K562 (cell line): ENCODE results near the gene TRMT10B. TPM values are rescaled to one million over a fixed set of nuclear protein-coding genes. Genes with fewer than 3 reads are reported as not detected.

ENCODE experiments used
- BRD9 ChIP-seq: fragments of 450-650 bp; IDR thresholded peaks from 2 replicates; pipeline ENCODE4 v1.6.1; 2018; ENCODE audit warnings: low read depth; ENCODE audit not compliant: partially characterized antibody
- BRF2 ChIP-seq: IDR thresholded peaks from 3 replicates; pipeline ENCODE4 v1.6.1; 2011; ENCODE audit warnings: borderline replicate concordance, mild to moderate bottlenecking; ENCODE audit not compliant: insufficient read length, insufficient read depth
- HDAC2 ChIP-seq: fragments of 450-650 bp; IDR thresholded peaks from 2 replicates; pipeline ENCODE4 v1.6.1; 2016; ENCODE audit warnings: mild to moderate bottlenecking
- HSF4 ChIP-seq: fragments of 250-450 bp; sonication (Bioruptor Pico); IDR thresholded peaks from 2 replicates; pipeline ENCODE4 v2.1.2; 2022; ENCODE audit warnings: mild to moderate bottlenecking, moderate library complexity, borderline replicate concordance
- JUND ChIP-seq, 2 experiments: IDR thresholded peaks; 2 replicates in 1 of 2; 3 replicates in 1 of 2; pipeline ENCODE4 v1.6.1; 2011; ENCODE audit warnings: borderline replicate concordance in 2 of 2, low read depth in 2 of 2, low read length in 2 of 2, improper control_type of control experiment in 1 of 2, missing biosample characterization in 1 of 2, missing genetic modification characterization in 1 of 2, missing genetic modification reagents in 1 of 2
- MTF1 ChIP-seq: fragments of 250-450 bp; sonication (Bioruptor Pico); IDR thresholded peaks from 2 replicates; pipeline ENCODE4 v1.9.0; 2021; ENCODE audit warnings: moderate library complexity, mild to moderate bottlenecking, inconsistent platforms, borderline replicate concordance
- NR2F6 ChIP-seq: fragments of 450-650 bp; formaldehyde crosslinking; IDR thresholded peaks from 2 replicates; pipeline ENCODE4 v1.4.0; 2020; ENCODE audit warnings: mild to moderate bottlenecking
- POU5F1 ChIP-seq: fragments of 150-350 bp; IDR thresholded peaks from 2 replicates; pipeline ENCODE4 v1.6.1; 2014; ENCODE audit warnings: borderline replicate concordance, low read length, low read depth, mild to moderate bottlenecking; ENCODE audit not compliant: partially characterized antibody
- RAD21 ChIP-seq, 2 experiments: fragments of 250-450 bp in 1 of 2; fragments of 450-650 bp in 1 of 2; sonication (Bioruptor Pico) in 1 of 2; formaldehyde crosslinking in 1 of 2; IDR thresholded peaks in 1 of 2; conservative IDR thresholded peaks in 1 of 2; 2 replicates each; pipeline versions ENCODE4 v1.4.0 to v1.8.0; 2020 to 2022; ENCODE audit warnings: mild to moderate bottlenecking in 2 of 2, moderate library complexity in 1 of 2
- SMAD1 ChIP-seq: fragments of 150-350 bp; IDR thresholded peaks from 2 replicates; pipeline ENCODE4 v1.6.1; 2014; ENCODE audit warnings: low read length, low read depth; ENCODE audit not compliant: partially characterized antibody
- STAT5A ChIP-seq: IDR thresholded peaks from 2 replicates; pipeline ENCODE4 v1.6.1; 2012; ENCODE audit warnings: low read length, inconsistent platforms, borderline replicate concordance
- STAT5B ChIP-seq: fragments of 250-450 bp; sonication (Bioruptor Pico); IDR thresholded peaks from 2 replicates; pipeline ENCODE4 v1.8.0; 2021; ENCODE audit warnings: mild to moderate bottlenecking, inconsistent platforms
- U2AF2 ChIP-seq: fragments of 200-400 bp; formaldehyde crosslinking; optimal IDR thresholded peaks from 2 replicates; pipeline ENCODE3; 2017; ENCODE audit warnings: low read depth, mild to moderate bottlenecking, low read length
- XRCC4 ChIP-seq: IDR thresholded peaks from one replicate; pipeline ENCODE4 v1.6.1; 2011; ENCODE audit not compliant: insufficient read depth, insufficient read length; ENCODE audit errors: extremely low read depth
- ZC3H11A ChIP-seq: IDR thresholded peaks from 2 replicates; pipeline ENCODE4 v1.6.1; 2012; ENCODE audit warnings: low read depth, low read length, improper control_type of control experiment
- ZHX1 ChIP-seq: fragments of 150-350 bp; conservative IDR thresholded peaks from 2 replicates; pipeline ENCODE4 v1.6.1; 2014; ENCODE audit warnings: low read length
- ZNF23 ChIP-seq: fragments of 250-450 bp; sonication (Bioruptor Pico); IDR thresholded peaks from 2 replicates; pipeline ENCODE4 v1.4.0; 2020; ENCODE audit warnings: mild to moderate bottlenecking
- ZNF24 ChIP-seq: fragments of 450-650 bp; IDR thresholded peaks from 2 replicates; pipeline ENCODE4 v1.6.1; 2016
- ZNF512 ChIP-seq: IDR thresholded peaks from 2 replicates; pipeline ENCODE4 v1.6.1; 2016; ENCODE audit warnings: missing genetic modification characterization, missing compliant biosample characterization
- polyA plus RNA-seq, 8 experiments: library from polyadenylated mRNA; depleted of rRNA in 4 of 8; stranded (reverse) in 5 of 8; unstranded in 3 of 8; fragments of >200 nt; fragmentation: Nextera tagmentation in 2 of 8; fragmentation: Illumina TruSeq in 1 of 8; extraction: Ambion mirVana in 2 of 8; extraction: Trizol in 1 of 8; gene quantifications; 2 replicates each; pipeline versions ENCODE4 v1.2.1 to v1.2.3, GENCODE V29; 2011 to 2014; ENCODE audit warnings: inconsistent platforms in 1 of 8, missing spikeins in 1 of 8
- total RNA-seq, 7 experiments: library from RNA; depleted of rRNA in 6 of 7; stranded (reverse); fragments of >200 nt in 6 of 7; fragmentation: Illumina TruSeq in 2 of 7; extraction: Trizol in 2 of 7; gene quantifications; 2 replicates each; pipeline versions ENCODE4 v1.2.1 to v1.2.3, GENCODE V29; 2011 to 2021; ENCODE audit warnings: low replicate concordance in 1 of 7
- TF ChIP-seq, protein P1 (sequence below): fragments of 450-650 bp; formaldehyde crosslinking; IDR thresholded peaks from 2 replicates; pipeline ENCODE4 v1.4.0; 2020; ENCODE audit warnings: mild to moderate bottlenecking, mixed read lengths

Gene TRMT10B
- total and polyA plus RNA-seq, 9 of the 15 experiments (the other 6 are each of a cell fraction or from before 2014, with no cell fraction given) = 2.9 to 13.4 (median 7.0) TPM

- TF ChIP-seq BRF2 (no peak), SMAD1 (peak; percentile 63), ZNF24 (peak; percentile 52; the same call in 1 of the 2 replicates), ZHX1 (no peak), POU5F1 (no peak), XRCC4 (no peak), MTF1 (no peak), ZNF512 (tag) (no peak), ZNF23 (no peak), JUND (IDR thresholded peaks at IDR 0.05; ENCODE audit: borderline replicate concordance, low read depth, low read length) (peak; percentile 53; the same call in 1 of the 2 replicates), JUND (tag; IDR thresholded peaks at IDR 0.05; ENCODE audit: borderline replicate concordance, low read depth, low read length) (peak; percentile 10; the same call in 1 of the 3 replicates), RAD21 (CRISPR knock-in tag; conservative IDR thresholded peaks at IDR 0.05 in 1 of 2, IDR thresholded peaks at IDR 0.05 in 1 of 2) (peak in 1 of 2 experiments; percentile 38; a peak in 1 of 4 replicates), NR2F6 (CRISPR knock-in tag) (no peak), HSF4 (CRISPR knock-in tag) (no peak), ZC3H11A (no peak), HDAC2 (peak; percentile 88), U2AF2 (no peak), STAT5A (peak; percentile 11; the same call in 1 of the 2 replicates), STAT5B (no peak), BRD9 (no peak)
- TF ChIP-seq, protein P1, sequence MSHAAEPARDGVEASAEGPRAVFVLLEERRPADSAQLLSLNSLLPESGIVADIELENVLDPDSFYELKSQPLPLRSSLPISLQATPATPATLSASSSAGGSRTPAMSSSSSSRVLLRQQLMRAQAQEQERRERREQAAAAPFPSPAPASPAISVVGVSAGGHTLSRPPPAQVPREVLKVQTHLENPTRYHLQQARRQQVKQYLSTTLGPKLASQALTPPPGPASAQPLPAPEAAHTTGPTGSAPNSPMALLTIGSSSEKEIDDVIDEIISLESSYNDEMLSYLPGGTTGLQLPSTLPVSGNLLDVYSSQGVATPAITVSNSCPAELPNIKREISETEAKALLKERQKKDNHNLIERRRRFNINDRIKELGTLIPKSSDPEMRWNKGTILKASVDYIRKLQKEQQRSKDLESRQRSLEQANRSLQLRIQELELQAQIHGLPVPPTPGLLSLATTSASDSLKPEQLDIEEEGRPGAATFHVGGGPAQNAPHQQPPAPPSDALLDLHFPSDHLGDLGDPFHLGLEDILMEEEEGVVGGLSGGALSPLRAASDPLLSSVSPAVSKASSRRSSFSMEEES = no peak
These were observed 31.2 kb downstream of the TRMT10B start, which contains the start of gene EXOSC3 (continued) for GRCh38 chr9:37784616-37785483.
